DND-41 (cell line): Measurements from ENCODE around the gene RYR3.

ENCODE experiments used
- ATAC-seq: fragments of 200-7000 bp; cut with Tn5 transposase; 3 replicates; pipeline ENCODE4 v1.9.1; 2021; ENCODE audit warnings: low read depth; ENCODE audit not compliant: insufficient read depth
- DNase-seq: peaks from one replicate; pipeline ENCODE4 v3.0.0-alpha.2; 2020
- H2AFZ ChIP-seq: 2 replicates; pipeline ENCODE4 v1.6.0; 2012; ENCODE audit warnings: low read depth, low read length
- H3K27ac ChIP-seq: 2 replicates; pipeline ENCODE4 v1.5.1; 2012; ENCODE audit warnings: low read length, inconsistent platforms
- H3K27me3 ChIP-seq: fragments of 200-600 bp; sonication (generic); 2 replicates; pipeline ENCODE4 v1.6.0; 2012; ENCODE audit warnings: low read length, mild to moderate bottlenecking, inconsistent platforms; ENCODE audit not compliant: insufficient read depth, poor library complexity
- H3K36me3 ChIP-seq: 2 replicates; pipeline ENCODE4 v1.5.1; 2012; ENCODE audit warnings: low read length, inconsistent platforms; ENCODE audit not compliant: insufficient read depth
- H3K4me1 ChIP-seq: 2 replicates; pipeline ENCODE4 v1.5.1; 2012; ENCODE audit warnings: mild to moderate bottlenecking, low read length; ENCODE audit not compliant: insufficient read depth
- H3K4me2 ChIP-seq: 2 replicates; pipeline ENCODE4 v1.6.0; 2012; ENCODE audit warnings: mild to moderate bottlenecking, moderate library complexity, low read length, inconsistent platforms; ENCODE audit not compliant: insufficient read depth
- H3K4me3 ChIP-seq, 2 experiments: fragments of 200-600 bp in 1 of 2; shearing (Covaris generic) in 1 of 2; 2 replicates each; pipeline ENCODE4 v1.5.1; 2012 to 2016; ENCODE audit warnings: inconsistent platforms in 2 of 2, low read length in 2 of 2, mild to moderate bottlenecking in 2 of 2, low read depth in 1 of 2, moderate library complexity in 1 of 2
- H3K79me2 ChIP-seq: 2 replicates; pipeline ENCODE4 v1.6.0; 2012; ENCODE audit warnings: low read length, inconsistent platforms; ENCODE audit not compliant: insufficient read depth
- H3K9ac ChIP-seq: 2 replicates; pipeline ENCODE4 v1.6.0; 2012; ENCODE audit warnings: low read depth, mild to moderate bottlenecking, inconsistent platforms, low read length, moderate library complexity
- H3K9me3 ChIP-seq: 2 replicates; pipeline ENCODE4 v1.5.1; 2012; ENCODE audit warnings: low read length, moderate library complexity, mild to moderate bottlenecking, inconsistent platforms; ENCODE audit not compliant: insufficient read depth, severe bottlenecking
- H4K20me1 ChIP-seq: 2 replicates; pipeline ENCODE4 v1.6.0; 2012; ENCODE audit warnings: low read length; ENCODE audit not compliant: insufficient read depth
- EZH2 ChIP-seq: IDR thresholded peaks from 3 replicates; pipeline ENCODE4 v1.6.1; 2012; ENCODE audit warnings: borderline replicate concordance, low read depth, mild to moderate bottlenecking, moderate library complexity, low read length, inconsistent platforms; ENCODE audit not compliant: severe bottlenecking
- TF ChIP-seq, protein P1 (sequence below): IDR thresholded peaks from 2 replicates; pipeline ENCODE4 v1.5.1; 2012; ENCODE audit warnings: borderline replicate concordance, low read length, moderate library complexity, mild to moderate bottlenecking; ENCODE audit not compliant: poor library complexity, severe bottlenecking; ENCODE audit errors: extremely low read depth

RYR3 gene

DNA sequence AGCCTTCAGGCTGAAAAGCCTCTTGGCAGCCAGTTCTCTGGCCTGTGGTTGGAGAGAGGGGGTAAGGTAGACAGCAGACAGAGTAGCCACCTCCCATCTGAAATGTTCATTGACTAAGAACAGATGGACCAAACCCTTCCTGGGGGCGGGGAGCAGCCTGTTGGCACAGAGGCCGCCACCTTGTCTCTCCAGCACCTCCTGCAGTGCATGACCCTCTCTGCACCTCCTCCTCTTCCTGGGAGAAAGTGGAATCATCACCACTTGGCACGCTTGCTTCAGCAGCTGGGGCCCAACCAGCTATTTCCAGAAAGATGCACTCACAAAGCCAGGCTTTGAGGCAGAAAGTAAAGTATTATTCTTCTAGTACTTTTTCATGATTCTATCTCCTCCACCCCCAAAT lies 344.1 kb downstream of the RYR3 start:
- Histone ChIP-seq H3K4me2 (no peak overlapping the region), H4K20me1 (no peaks in the 10 kb centered on the region), H3K36me3 (no peaks in the 10 kb centered on the region), H3K27me3 (no peaks in the 10 kb centered on the region), H3K4me1 (no peaks in the 10 kb centered on the region), H3K9ac (no peak overlapping the region), H3K79me2 (no peaks in the 10 kb centered on the region), H3K4me3 (no peak overlapping the region), H3K9me3 (no peaks in the 10 kb centered on the region), H2AFZ (no peak overlapping the region), H3K27ac (no peak overlapping the region)
- no peak for DNase-seq
- ATAC-seq = no peak
- TF ChIP-seq, protein P1, sequence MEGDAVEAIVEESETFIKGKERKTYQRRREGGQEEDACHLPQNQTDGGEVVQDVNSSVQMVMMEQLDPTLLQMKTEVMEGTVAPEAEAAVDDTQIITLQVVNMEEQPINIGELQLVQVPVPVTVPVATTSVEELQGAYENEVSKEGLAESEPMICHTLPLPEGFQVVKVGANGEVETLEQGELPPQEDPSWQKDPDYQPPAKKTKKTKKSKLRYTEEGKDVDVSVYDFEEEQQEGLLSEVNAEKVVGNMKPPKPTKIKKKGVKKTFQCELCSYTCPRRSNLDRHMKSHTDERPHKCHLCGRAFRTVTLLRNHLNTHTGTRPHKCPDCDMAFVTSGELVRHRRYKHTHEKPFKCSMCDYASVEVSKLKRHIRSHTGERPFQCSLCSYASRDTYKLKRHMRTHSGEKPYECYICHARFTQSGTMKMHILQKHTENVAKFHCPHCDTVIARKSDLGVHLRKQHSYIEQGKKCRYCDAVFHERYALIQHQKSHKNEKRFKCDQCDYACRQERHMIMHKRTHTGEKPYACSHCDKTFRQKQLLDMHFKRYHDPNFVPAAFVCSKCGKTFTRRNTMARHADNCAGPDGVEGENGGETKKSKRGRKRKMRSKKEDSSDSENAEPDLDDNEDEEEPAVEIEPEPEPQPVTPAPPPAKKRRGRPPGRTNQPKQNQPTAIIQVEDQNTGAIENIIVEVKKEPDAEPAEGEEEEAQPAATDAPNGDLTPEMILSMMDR = no peak
- no peak for TF ChIP-seq EZH2

DNA sequence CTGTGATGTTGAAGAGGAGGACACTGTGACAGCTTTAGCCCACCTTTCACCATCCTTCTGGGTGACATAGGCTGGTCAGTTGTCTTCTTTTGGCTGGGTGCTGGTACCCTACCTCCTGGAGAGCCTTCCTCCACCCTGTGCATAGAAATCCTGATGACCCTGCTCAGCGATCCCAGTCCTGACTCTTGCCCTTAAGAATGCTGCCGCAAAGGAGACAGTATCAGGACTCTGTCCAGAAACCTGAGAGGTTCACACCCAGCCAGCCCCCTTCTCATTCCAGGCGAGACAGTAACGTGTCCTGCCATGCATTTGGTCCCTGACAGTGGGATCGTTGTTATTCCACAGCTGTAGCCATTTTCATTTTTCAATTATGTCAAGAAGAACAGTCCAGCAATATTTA lies 344.7 kb downstream of the RYR3 start:
- Histone ChIP-seq H4K20me1 (no peaks in the 10 kb centered on the region), H3K4me1 (no peaks in the 10 kb centered on the region), H3K9ac (no peak overlapping the region), H3K4me2 (no peak overlapping the region), H3K27ac (no peak overlapping the region), H3K4me3 (no peak overlapping the region), H2AFZ (no peak overlapping the region), H3K9me3 (no peaks in the 10 kb centered on the region), H3K27me3 (no peaks in the 10 kb centered on the region), H3K36me3 (no peaks in the 10 kb centered on the region), H3K79me2 (no peaks in the 10 kb centered on the region)
- ATAC-seq (no peak), DNase-seq (no peak)
- TF ChIP-seq EZH2 = no peak
- TF ChIP-seq, protein P1 = no peak

DNA sequence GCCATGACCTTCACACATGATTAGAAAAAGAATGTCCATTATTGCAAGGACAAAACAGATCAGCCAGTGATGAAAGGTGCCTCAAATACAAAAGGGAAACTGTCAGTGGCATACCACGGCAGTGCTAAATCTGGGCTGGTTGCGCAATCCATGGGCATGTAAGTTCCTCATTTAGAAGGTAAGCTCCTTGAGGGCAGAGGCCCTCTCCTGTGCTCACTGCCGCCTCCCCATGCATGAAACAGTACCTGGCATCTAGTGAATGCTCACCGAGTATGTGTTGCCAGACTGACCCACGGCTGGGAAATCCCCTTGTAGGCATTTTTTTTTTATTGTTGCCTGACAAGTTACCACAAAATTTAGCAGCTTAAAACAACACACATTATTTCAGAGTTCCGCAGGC lies 345.4 kb downstream of the RYR3 start:
- Histone ChIP-seq H3K9ac (no peak overlapping the region), H3K4me2 (no peak overlapping the region), H3K79me2 (no peaks in the 10 kb centered on the region), H3K4me3 (no peak overlapping the region), H2AFZ (no peak overlapping the region), H3K27me3 (no peaks in the 10 kb centered on the region), H3K9me3 (no peaks in the 10 kb centered on the region), H3K27ac (no peak overlapping the region), H3K36me3 (no peaks in the 10 kb centered on the region), H4K20me1 (no peaks in the 10 kb centered on the region), H3K4me1 (no peaks in the 10 kb centered on the region)
- DNase-seq (no peak), ATAC-seq (no peak)
- TF ChIP-seq, protein P1 = no peak
- TF ChIP-seq EZH2 = no peak

DNA sequence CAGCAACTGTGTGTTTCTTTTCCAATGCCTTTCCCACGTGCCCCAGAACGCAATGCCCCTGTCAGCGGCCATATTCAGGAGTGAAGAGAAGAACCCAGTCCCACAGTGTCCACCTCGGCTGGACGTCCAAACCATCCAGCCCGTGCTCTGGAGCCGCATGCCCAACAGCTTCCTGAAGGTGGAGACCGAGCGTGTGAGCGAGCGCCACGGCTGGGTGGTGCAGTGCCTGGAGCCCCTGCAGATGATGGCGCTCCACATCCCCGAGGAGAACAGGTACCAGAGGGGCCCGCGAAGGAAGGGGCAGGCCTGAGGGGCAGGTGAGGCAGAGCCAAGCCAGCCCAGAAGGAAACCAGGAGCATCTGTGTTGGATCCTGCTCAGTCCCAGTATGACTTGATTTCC lies 349.4 kb downstream of the RYR3 start:
- Histone ChIP-seq H2AFZ (no peak overlapping the region), H3K27me3 (no peaks in the 10 kb centered on the region)

More for the DNA sequence above, 349.4 kb downstream of the RYR3 start:
- Histone ChIP-seq H3K9ac (no peak overlapping the region), H3K4me2 (no peak overlapping the region), H4K20me1 (no peaks in the 10 kb centered on the region), H3K9me3 (no peaks in the 10 kb centered on the region), H3K4me1 (no peaks in the 10 kb centered on the region), H3K27ac (no peak overlapping the region), H3K4me3 (no peak overlapping the region), H3K36me3 (no peaks in the 10 kb centered on the region), H3K79me2 (no peaks in the 10 kb centered on the region)
- no peak for DNase-seq
- ATAC-seq = no peak
- TF ChIP-seq EZH2 = no peak
